HG02623 (cell line): ENCODE results near the gene TUBB.
"Not testable (repeated sequence)": the region's sequence is repeated elsewhere in the genome, so short reads cannot be mapped to it uniquely, and the experiment has no call there.

Source experiments
- ATAC-seq: cut with Tn5 transposase; IDR thresholded peaks from one replicate; pipeline ENCODE4 v1.9.1; 2021; ENCODE audit warnings: moderate library complexity; ENCODE audit not compliant: unreplicated experiment

The TUBB gene

DNA sequence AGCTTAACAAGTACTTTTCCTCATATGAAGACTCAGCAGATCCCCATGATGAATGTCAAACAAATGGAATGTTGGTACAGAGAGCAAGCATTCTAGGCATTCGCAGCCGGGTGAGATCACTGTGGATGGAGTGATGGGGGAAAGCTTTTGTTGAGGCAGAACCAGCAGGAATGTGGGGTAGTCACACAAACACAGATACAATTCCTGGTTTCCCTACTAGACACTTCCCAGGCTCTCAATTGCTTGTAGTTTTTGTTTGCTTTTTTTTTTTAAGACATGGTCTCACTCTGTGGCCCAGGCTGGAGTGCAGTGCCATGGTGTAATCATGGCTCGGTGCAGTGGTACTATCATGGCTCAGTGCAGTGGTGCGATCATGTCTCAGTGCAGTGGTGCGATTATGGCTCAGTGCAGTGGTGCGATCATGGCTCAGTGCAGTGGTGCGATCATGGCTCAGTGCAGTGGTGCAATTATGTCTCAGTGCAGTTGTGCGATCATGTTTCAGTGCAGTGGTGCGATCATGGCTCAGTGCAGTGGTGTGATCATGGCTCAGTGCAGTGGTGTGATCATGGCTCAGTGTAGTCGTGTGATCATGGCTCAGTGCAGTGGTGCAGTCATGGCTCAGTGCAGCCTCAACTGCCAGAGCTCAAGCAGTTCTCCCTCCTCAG, 39.6 kb downstream of the TUBB start:
- no peak for ATAC-seq

GRCh38 chr6:30760549-30760948, 40.4 kb downstream of the TUBB start:
- no peak for ATAC-seq

- ATAC-seq: no peak
Observed at GRCh38 chr6:30761791-30762429, 41.8 kb downstream of the TUBB start.

- ATAC-seq: no peak
Observed at GRCh38 chr6:30763155-30763617, 43.0 kb downstream of the TUBB start.

- no peak for ATAC-seq
Observed at GRCh38 chr6:30763618-30764489, 43.7 kb downstream of the TUBB start.

DNA sequence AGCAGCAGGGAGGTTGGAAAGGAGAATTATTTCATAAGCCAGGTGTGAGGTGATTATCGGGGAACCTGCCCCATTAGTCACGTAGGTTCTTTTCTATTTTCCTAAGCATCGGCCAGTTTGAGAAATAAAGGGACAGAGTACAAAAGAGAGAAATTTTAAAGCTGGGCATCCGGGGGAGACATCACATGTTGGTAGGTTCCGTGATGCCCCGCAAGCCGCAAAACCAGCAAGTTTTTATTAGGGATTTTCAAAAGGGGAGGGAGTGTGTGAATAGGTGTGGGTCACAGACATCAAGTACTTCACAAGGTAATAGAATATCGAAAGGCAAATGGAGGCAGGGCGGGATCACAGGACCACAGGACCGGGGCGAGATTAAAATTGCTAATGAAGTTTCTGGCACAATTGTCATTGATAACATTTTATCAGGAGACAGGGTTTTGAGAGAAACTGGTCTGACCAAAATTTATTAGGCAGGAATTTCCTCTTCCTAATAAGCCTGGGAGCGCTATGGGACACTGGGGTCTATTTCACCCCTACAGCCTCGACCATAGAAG, 44.4 kb downstream of the TUBB start:
- ATAC-seq: not testable (repeated sequence)

DNA sequence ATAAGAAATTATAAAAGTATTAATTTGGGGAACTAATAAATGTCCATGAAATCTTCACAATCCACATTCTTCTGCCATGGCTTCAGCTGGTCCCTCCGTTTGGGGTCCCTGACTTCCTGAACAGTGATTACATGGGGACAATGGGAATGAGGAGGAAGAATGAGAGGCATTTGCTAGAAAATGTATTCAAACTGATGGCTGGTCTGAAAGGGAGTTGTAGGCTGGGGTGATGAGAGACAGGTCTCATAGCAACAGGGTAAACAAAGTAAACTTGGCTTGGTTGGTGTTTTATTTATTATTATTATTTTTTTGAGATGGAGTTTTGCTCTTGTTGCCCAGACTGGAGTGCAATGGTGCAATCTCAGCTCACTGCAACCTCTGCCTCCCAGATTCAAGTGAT, 45.3 kb downstream of the TUBB start:
- not testable (repeated sequence) for ATAC-seq

- ATAC-seq: no peak
Observed at GRCh38 chr6:30766461-30767157, 46.5 kb downstream of the TUBB start.

DNA sequence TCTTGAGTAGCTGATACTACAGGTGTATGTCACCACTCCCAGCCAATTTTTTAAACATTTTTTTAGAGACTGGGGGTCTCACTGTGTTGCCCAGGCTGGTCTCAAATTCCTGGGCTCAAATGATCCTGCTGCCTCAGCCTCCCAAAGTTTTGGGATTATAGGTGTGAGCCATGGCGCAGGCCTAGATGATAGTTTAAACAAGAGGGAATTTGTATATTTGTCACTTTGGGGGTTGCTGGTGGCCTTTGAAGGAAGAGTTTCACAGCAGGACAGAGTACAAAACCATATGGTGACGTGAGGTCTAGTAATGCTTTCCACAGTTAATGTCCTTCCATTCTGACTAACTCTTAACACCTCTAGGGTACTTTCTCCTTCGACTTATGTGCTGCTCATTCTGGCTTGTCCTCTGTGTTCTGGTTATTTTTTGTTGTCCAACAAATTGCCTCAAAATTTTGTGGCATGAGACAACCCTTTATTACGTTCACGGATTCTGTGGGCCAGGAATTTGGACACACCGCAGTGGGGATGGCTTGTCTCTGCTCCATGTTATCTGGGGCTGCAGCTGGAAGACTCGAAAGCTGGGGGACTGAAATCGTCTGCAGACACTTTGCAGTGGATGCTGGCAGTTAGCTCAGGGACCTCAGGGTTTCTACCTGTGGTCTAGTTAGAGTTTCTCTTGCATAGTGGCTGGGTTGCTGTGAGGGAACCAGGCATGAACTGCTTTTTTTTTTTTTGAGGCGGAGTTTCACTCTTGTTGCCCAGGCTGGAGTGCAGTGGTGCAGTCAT, 47.2 kb downstream of the TUBB start:
- no peak for ATAC-seq

DNA sequence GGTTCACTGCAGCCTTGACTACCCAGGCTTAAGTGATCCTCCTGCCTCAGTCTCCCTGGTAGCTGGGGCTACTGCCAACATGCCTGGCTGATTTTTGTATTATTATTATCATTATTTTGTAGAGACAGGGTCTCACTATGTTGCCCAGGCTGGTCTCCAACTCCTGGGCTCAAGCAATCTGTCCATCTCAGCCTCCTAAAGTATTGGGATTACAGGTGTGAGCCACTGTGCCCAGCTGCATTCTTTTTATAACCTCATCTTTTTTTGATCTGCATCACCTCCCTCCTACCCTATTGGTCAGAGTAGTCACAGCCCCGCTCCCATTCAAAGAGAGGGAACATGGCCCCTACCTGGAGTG, 47.8 kb downstream of the TUBB start:
- no peak for ATAC-seq

DNA sequence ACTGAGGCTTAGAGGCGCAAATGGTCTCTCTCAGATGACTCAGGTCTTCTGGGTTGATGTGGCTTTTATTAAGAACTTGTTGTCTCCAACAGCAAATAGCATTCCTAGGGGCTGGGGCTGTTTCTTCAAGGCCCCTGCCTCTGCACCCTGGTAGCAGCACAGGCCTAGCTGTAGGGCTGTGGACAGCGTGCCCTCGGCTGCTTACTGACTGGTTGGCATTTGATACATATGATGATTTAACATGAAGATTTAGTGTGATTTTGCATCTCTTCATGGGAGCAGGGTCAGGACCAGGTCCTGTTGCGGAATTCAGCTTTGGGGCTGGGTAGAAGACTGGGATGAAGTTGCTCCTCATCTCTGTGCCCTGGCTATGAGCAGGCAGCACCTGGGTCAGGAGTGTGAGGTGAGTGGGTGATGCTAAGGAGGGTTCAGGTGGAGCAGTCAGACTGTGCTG, 48.5 kb downstream of the TUBB start:
- no peak for ATAC-seq

- ATAC-seq: no peak
Observed at GRCh38 chr6:30769088-30769852, 49.1 kb downstream of the TUBB start.

DNA sequence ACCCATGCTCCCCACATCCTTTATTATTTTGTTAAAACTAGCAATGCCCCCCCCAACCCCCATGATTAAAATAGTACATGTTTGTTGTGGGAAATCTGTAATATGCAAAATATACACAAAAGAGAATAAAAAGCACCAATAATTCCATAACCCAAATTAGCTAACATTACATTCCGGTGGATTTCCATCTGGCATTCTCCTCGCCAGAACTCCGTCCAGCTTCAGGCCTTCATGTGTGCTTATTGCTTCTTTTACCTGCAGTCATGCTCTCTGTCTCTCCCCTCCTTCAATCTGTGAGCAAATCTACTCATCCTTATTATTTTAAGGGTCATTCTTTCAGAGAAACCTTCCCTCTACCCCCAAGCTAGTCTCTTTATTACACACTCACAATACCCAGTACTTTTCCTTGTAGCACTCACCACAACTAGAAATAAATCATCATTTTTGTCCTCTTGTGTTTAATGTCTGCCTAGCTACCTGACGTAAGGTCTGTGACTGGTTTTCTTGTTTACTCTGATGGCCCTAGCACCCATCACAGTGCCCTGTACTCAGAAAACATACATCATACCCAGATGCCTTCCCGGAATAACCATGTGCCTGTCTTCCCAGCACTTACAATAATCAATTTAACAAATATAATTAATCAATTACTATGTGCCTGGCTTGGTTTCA, 49.8 kb downstream of the TUBB start:
- ATAC-seq: no peak

DNA sequence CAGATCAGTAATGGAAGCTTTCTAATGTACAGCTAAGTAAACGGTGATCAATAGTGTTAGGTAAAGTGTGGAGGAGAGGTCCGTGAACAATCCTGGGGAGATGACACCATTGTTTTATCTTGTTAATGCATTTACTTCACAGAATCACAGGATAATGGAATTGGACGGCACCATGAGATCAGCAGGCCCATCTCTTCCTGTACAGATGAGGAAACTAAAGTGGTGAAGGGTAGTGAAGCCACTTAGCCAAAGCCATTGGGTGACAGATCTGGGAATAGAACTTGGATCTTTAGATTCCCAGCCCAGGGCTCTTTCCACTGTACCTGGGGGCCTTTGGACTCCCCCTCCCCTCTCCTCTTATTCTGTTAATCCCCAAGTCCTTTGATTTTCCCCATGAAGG, 50.4 kb downstream of the TUBB start:
- no peak for ATAC-seq

DNA sequence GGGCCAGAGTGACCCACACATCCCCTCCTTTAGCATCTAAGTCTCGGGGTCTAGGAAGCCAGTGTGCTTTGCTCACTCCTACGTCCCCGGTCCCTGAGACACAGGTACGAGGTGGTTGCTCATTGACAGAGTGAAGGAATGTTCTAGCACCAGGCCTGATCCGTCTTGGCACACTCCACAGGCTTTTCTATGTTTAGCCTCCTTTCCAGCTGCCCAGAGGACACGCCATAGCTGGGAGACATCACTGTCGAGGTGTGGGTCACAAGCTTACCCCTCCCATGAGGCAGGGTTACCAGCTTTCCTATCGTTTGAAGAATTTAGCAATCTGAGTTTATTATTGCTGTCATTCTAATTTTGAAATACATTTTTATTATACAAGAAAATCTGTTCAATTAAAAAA, 54.5 kb downstream of the TUBB start:
- ATAC-seq: no peak
